ENCODE measurements around the gene NPAS3. TPM values are rescaled to one million over a fixed set of nuclear protein-coding genes. Genes with fewer than 3 reads are reported as not detected.

The NPAS3 gene
- total and polyA plus RNA-seq, 10 donors, result 0.13 to 9.5 (median 2.9) TPM

- TF ChIP-seq CTCF (IDR thresholded peaks at IDR 0.05 in 8 of 11, conservative IDR thresholded peaks at IDR 0.05 in 3 of 11) (no peak), POLR2A (IDR thresholded peaks at IDR 0.05) (no peak), POLR2AphosphoS5 (IDR thresholded peaks at IDR 0.05) (no peak)
- Histone ChIP-seq H3K4me1 (no peaks in the 10 kb centered on the region), H3K9me3 (peaks cover 0 to 4% (median 0%) of the 10 kb centered on the region in 8 donors), H3K27ac (no peak overlapping the region), H3K27me3 (replicated peaks in 1 of 7) (no peaks in the 10 kb centered on the region), H3K36me3 (no peaks in the 10 kb centered on the region), H3K4me3 (no peak overlapping the region)
- intact Hi-C loops (cut with DNase I; ENCODE audit: low total_unique reads), result no loop called here
- no peak for DNase-seq
- 67 to 81% (median 75%) methylated on average over 4 of the region's 4 CpGs for WGBS, 5 donors
Measured at GRCh38 chr14:33348510-33348909, 409.8 kb downstream of the NPAS3 start.

GRCh38 chr14:33349871-33350270 is 411.2 kb downstream of the NPAS3 start:
- H3K4me3 ChIP-seq, result no peak overlapping the region
- peaks cover 0 to 4% (median 0%) of the 10 kb centered on the region in 8 donors for H3K9me3 ChIP-seq
- no peaks in the 10 kb centered on the region for H3K27me3 ChIP-seq (replicated peaks in 1 of 7)
- no peaks in the 10 kb centered on the region for H3K36me3 ChIP-seq
- DNase-seq, result no peak
- no peak overlapping the region for H3K27ac ChIP-seq
- intact Hi-C loops (cut with DNase I; ENCODE audit: low total_unique reads), result no loop called here
- WGBS, 5 donors, result 70 to 90% (median 84%) methylated on average over 10 of the region's 10 CpGs
- H3K4me1 ChIP-seq, result no peaks in the 10 kb centered on the region
- TF ChIP-seq POLR2AphosphoS5 (IDR thresholded peaks at IDR 0.05) (no peak), POLR2A (IDR thresholded peaks at IDR 0.05) (no peak), CTCF (IDR thresholded peaks at IDR 0.05 in 8 of 11, conservative IDR thresholded peaks at IDR 0.05 in 3 of 11) (no peak)

DNA sequence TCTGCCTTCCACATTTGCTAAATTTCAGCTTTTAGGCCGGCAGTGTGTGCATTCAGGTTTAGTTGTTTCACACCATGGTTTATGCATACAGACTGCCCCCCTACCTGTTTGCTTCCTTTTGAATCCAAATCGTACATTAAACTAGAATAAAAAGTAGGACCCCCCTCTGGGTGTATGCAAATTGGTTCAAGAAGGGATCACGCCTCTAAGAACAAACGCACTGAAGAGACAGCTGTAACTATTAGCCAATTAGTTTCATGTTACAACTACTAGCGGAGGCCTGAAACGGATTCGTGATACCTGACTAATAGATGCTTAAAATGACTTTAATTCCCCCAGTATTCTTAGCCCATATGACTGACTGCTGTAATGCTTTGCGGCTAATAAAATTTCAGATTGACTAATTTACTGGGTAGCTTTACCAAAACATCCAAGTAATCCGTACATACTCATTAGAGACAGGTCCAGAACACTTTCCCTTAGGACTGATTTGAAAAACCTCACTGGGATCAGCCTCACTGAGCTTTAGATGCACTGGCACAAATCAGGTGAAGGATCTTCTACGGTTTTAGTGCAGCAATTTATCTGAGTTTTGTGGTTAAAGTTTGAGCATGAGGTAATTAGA is 411.8 kb downstream of the NPAS3 start:
- H3K9me3 ChIP-seq, result peaks cover 0 to 4% (median 0%) of the 10 kb centered on the region in 8 donors
- WGBS, 5 donors, result 86 to 92% (median 88%) methylated on average over 10 of the region's 10 CpGs

DNA sequence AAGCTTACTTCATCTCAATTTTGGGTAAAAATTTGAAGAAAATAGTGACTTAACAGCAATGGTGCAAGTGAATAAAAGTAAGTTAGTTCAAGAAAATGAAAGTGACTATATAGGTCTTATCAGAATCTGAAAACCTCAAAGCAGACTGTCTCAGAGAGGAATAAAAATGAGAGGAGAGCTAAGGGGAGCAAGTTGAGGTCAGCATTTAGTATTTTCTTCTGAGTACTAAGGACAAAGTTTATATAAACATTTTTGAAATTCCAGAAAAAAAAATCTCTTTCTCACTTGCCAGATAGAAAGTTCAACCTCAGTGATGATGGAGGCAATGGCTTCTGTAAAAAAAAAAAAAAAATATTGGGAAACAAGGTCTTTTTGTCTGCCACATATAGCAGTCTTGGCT is 414.1 kb downstream of the NPAS3 start:
- TF ChIP-seq POLR2AphosphoS5 (IDR thresholded peaks at IDR 0.05), result no peak
- no peak for TF ChIP-seq POLR2A (IDR thresholded peaks at IDR 0.05)
- no peak for TF ChIP-seq CTCF (IDR thresholded peaks at IDR 0.05 in 8 of 11, conservative IDR thresholded peaks at IDR 0.05 in 3 of 11)
- intact Hi-C loops (cut with DNase I; ENCODE audit: low total_unique reads), result no loop called here
- no peak for DNase-seq
- Histone ChIP-seq H3K27ac (no peak overlapping the region), H3K27me3 (replicated peaks in 1 of 7) (no peaks in the 10 kb centered on the region), H3K36me3 (no peaks in the 10 kb centered on the region), H3K4me3 (no peak overlapping the region), H3K4me1 (peaks cover 0 to 3% (median 0%) of the 10 kb centered on the region in 6 donors), H3K9me3 (no peaks in the 10 kb centered on the region)

More for the DNA sequence above, 411.8 kb downstream of the NPAS3 start:
- TF ChIP-seq CTCF (IDR thresholded peaks at IDR 0.05 in 8 of 11, conservative IDR thresholded peaks at IDR 0.05 in 3 of 11) (no peak), POLR2AphosphoS5 (IDR thresholded peaks at IDR 0.05) (no peak), POLR2A (IDR thresholded peaks at IDR 0.05) (no peak)
- Histone ChIP-seq H3K4me1 (no peaks in the 10 kb centered on the region), H3K36me3 (no peaks in the 10 kb centered on the region), H3K4me3 (no peak overlapping the region), H3K27me3 (replicated peaks in 1 of 7) (no peaks in the 10 kb centered on the region), H3K27ac (no peak overlapping the region)
- intact Hi-C loops (cut with DNase I; ENCODE audit: low total_unique reads), result no loop called here
- DNase-seq, result no peak
